Measurements from ENCODE around the gene SIGLEC11.

- TF ChIP-seq CBX8 (IDR thresholded peaks at IDR 0.05) (no peak), CHD2 (IDR thresholded peaks at IDR 0.05; ENCODE audit: low read length, partially characterized antibody) (no peak), EP300 (IDR thresholded peaks at IDR 0.05) (no peak), CTCF (IDR thresholded peaks at IDR 0.05) (peak; percentile 99), MAX (IDR thresholded peaks at IDR 0.05) (no peak), RARB (CRISPR knock-in tag; IDR thresholded peaks at IDR 0.05) (no peak), BHLHE40 (IDR thresholded peaks at IDR 0.05; ENCODE audit: low read depth, low read length) (no peak), POLR2A (IDR thresholded peaks at IDR 0.05; ENCODE audit: low read length) (no peak), CBX2 (IDR thresholded peaks at IDR 0.05; ENCODE audit: borderline replicate concordance, low read depth) (no peak), NR3C1 (IDR thresholded peaks at IDR 0.05) (no peak), REST (IDR thresholded peaks at IDR 0.05) (no peak)
Measured at GRCh38 chr19:49937750-49938381, 23.1 kb downstream of the SIGLEC11 start.

Measured in A549 (cell line).